Left lung (tissue), 14 donors: Measurements from ENCODE around the gene ZNF644. TPM values are rescaled to one million over a fixed set of nuclear protein-coding genes. Genes with fewer than 3 reads are reported as not detected.
"Not testable (repeated sequence)": the region's sequence is repeated elsewhere in the genome, so short reads cannot be mapped to it uniquely, and the experiment has no call there.

Experiments
- ATAC-seq: fragments of 200-7000 bp; cut with Tn5 transposase; one replicate; pipeline ENCODE4 v1.9.1; 2020; ENCODE audit warnings: moderate library complexity
- DNase-seq, 4 donors: peaks; one replicate each; pipeline ENCODE4 v3.0.0-alpha.2; 2013 to 2020
- H3K27ac ChIP-seq, 2 donors: fragments of 200-600 bp; sonication (generic) in 1 of 2; one replicate each; pipeline versions ENCODE4 v1.5.0 to v1.8.0; 2020 to 2021
- H3K27me3 ChIP-seq, 2 donors: fragments of 200-600 bp; sonication (generic) in 1 of 2; one replicate each; pipeline versions ENCODE4 v1.5.0 to v1.8.0; 2020 to 2021
- H3K36me3 ChIP-seq, 2 donors: fragments of 200-600 bp; sonication (generic) in 1 of 2; one replicate each; pipeline versions ENCODE4 v1.5.0 to v1.8.0; 2020 to 2021
- H3K4me1 ChIP-seq, 2 donors: fragments of 200-600 bp; one replicate each; pipeline ENCODE4 v1.8.0; 2021
- H3K4me3 ChIP-seq, 2 donors: fragments of 200-600 bp; sonication (generic) in 1 of 2; one replicate each; pipeline versions ENCODE4 v1.5.0 to v1.8.0; 2020 to 2021; ENCODE audit warnings: mild to moderate bottlenecking in 1 of 2
- H3K9me3 ChIP-seq, 2 donors: fragments of 200-600 bp; sonication (generic) in 1 of 2; one replicate each; pipeline versions ENCODE4 v1.5.0 to v1.8.0; 2020 to 2021
- CTCF ChIP-seq, 2 donors: fragments of 200-600 bp; sonication (generic) in 1 of 2; IDR thresholded peaks; one replicate each; pipeline versions ENCODE4 v1.5.0 to v1.8.0; 2021; ENCODE audit warnings: antibody characterized with exemption in 2 of 2
- intact Hi-C, 2 donors: fragments of 100-400 bp; cut with DNase I; formaldehyde crosslinking; loops; one replicate each; pipeline versions ENCODE4 v1.11.2 to v1.14.2; 2022
- long read RNA-seq, 12 donors: library from polyadenylated mRNA in 2 of 12; unstranded in 2 of 12; transcript quantifications; one replicate each; pipeline ENCODE4 v2.0.0 and lab custom pipeline, GENCODE V29; 2019 to 2026
- polyA plus RNA-seq, 6 donors: library from polyadenylated mRNA; unstranded; fragments of 120-200 nt; gene quantifications; one replicate each; pipeline ENCODE4 v1.2.1, GENCODE V29; 2013; ENCODE audit not compliant: insufficient read length in 6 of 6
- total RNA-seq, 2 donors: library from RNA; stranded (reverse); fragmentation: NEBNext Ultra II Directional; extraction: Animal tissue kit (Norgen Biotek cat#: 25700); gene quantifications; one replicate each; pipeline ENCODE4 v1.2.1, GENCODE V29; 2021
- donor health status: DM: no; HTN: yes; CAD: no.
- donor health status: DM: no; HTN: no; CAD: no.

ZNF644 gene
- 10 to 100 TPM; 52.6 to 53.5 TPM for total RNA-seq
- 10 to 100 TPM; 55.0 to 73.0 (median 68.1) TPM for polyA plus RNA-seq
- long read RNA-seq, donor 1, transcript ZNF644-211 (3 exons, 514 nt), result major isoform, 17 of 32 reads
- long read RNA-seq, donor 1, partial matches to known transcripts, result 0 of 32 reads
- long read RNA-seq, donor 1, other reads (novel, unspliced or antisense), result 10 of 32 reads
- long read RNA-seq, donor 2, transcript ZNF644-211 (3 exons, 514 nt), result major isoform, 13 of 31 reads
- long read RNA-seq, donor 2, partial matches to known transcripts, result 14 of 31 reads
- long read RNA-seq, donor 2, other reads (novel, unspliced or antisense), result 0 of 31 reads
- long read RNA-seq, donor 3, full-length matches to known transcripts, result 9 of 9 reads
- long read RNA-seq, donor 3, partial matches to known transcripts, result 0 of 9 reads
- long read RNA-seq, donor 3, other reads (novel, unspliced or antisense), result 0 of 9 reads
- long read RNA-seq, donor 4, transcript ZNF644-211 (3 exons, 514 nt), result major isoform, 8 of 19 reads
- long read RNA-seq, donor 4, partial matches to known transcripts, result 0 of 19 reads
- long read RNA-seq, donor 4, other reads (novel, unspliced or antisense), result 9 of 19 reads
- long read RNA-seq, donor 5, full-length matches to known transcripts, result 23 of 23 reads
- long read RNA-seq, donor 5, partial matches to known transcripts, result 0 of 23 reads
- long read RNA-seq, donor 5, other reads (novel, unspliced or antisense), result 0 of 23 reads
- long read RNA-seq, donor 6, transcript ZNF644-211 (3 exons, 514 nt), result major isoform, 9 of 15 reads
- long read RNA-seq, donor 6, partial matches to known transcripts, result 0 of 15 reads
- long read RNA-seq, donor 6, other reads (novel, unspliced or antisense), result 0 of 15 reads
- long read RNA-seq, donor 7, full-length matches to known transcripts, result 8 of 8 reads
- long read RNA-seq, donor 7, partial matches to known transcripts, result 0 of 8 reads
- long read RNA-seq, donor 7, other reads (novel, unspliced or antisense), result 0 of 8 reads
- long read RNA-seq, donor 8, full-length matches to known transcripts, result 4 of 4 reads
- long read RNA-seq, donor 8, partial matches to known transcripts, result 0 of 4 reads
- long read RNA-seq, donor 8, other reads (novel, unspliced or antisense), result 0 of 4 reads
- long read RNA-seq, donor 9, result 0 reads
- long read RNA-seq, donor 10, partial matches to known transcripts, result 0 of 5 reads
- long read RNA-seq, donor 10, other reads (novel, unspliced or antisense), result 2 of 5 reads
- long read RNA-seq, donor 11, transcript ZNF644-211 (3 exons, 514 nt), result major isoform, 5 of 16 reads
- long read RNA-seq, donor 11, partial matches to known transcripts, result 0 of 16 reads
- long read RNA-seq, donor 11, other reads (novel, unspliced or antisense), result 8 of 16 reads
- long read RNA-seq, donor 12, full-length matches to known transcripts, result 10 of 23 reads
- long read RNA-seq, donor 12, partial matches to known transcripts, result 6 of 23 reads
- long read RNA-seq, donor 12, other reads (novel, unspliced or antisense), result 7 of 23 reads

GRCh38 chr1:91021686-91022517 is at the start of gene ZNF644:
ZNF644 (minus strand) TSS chr1:91022035; CDS start chr1:90982353, 39,682 bp downstream.
- intact Hi-C loops, result no loop called here
- TF ChIP-seq CTCF (IDR thresholded peaks at IDR 0.05), result no peak
- no peaks in the 10 kb centered on the region for H3K27me3 ChIP-seq
- no peaks in the 10 kb centered on the region for H3K36me3 ChIP-seq
- no peaks in the 10 kb centered on the region for H3K9me3 ChIP-seq
- ATAC-seq, result peak; percentile 92
- H3K27ac ChIP-seq, result peak within 1 kb of the TSS; percentile 99 to 100
- H3K4me1 ChIP-seq, result peaks cover 10 to 47% of the 10 kb centered on the region in 2 donors
- DNase-seq, result peak; percentile 87 to 96 (median 92)
- peak within 1 kb of the TSS; percentile 74 to 78 for H3K4me3 ChIP-seq

- Histone ChIP-seq H3K27ac (no peak overlapping the region), H3K4me1 (no peaks in the 10 kb centered on the region), H3K4me3 (no peak overlapping the region), H3K9me3 (no peaks in the 10 kb centered on the region), H3K36me3 (no peaks in the 10 kb centered on the region), H3K27me3 (no peaks in the 10 kb centered on the region)
- peak in 2 of 4 donors; percentile 2 to 14 for DNase-seq
- intact Hi-C loops, result no loop called here
- ATAC-seq, result peak; percentile 56
- TF ChIP-seq CTCF (IDR thresholded peaks at IDR 0.05), result no peak
Measured at GRCh38 chr1:91070298-91070697, 48.5 kb upstream of the ZNF644 start.

GRCh38 chr1:91066538-91066937 is 44.7 kb upstream of the ZNF644 start:
- H3K4me1 ChIP-seq, result no peaks in the 10 kb centered on the region
- peaks cover 0 to 3% of the 10 kb centered on the region in 2 donors for H3K9me3 ChIP-seq
- H3K4me3 ChIP-seq, result no peak overlapping the region
- intact Hi-C loops, result no loop called here
- no peaks in the 10 kb centered on the region for H3K27me3 ChIP-seq
- H3K27ac ChIP-seq, result no peak overlapping the region
- DNase-seq, result no peak
- no peak for TF ChIP-seq CTCF (IDR thresholded peaks at IDR 0.05)
- no peak for ATAC-seq
- no peaks in the 10 kb centered on the region for H3K36me3 ChIP-seq

- H3K36me3 ChIP-seq, result no peaks in the 10 kb centered on the region
- no peak for TF ChIP-seq CTCF (IDR thresholded peaks at IDR 0.05)
- H3K4me3 ChIP-seq, result no peak overlapping the region
- intact Hi-C loops, result no loop called here
- H3K27ac ChIP-seq, result no peak overlapping the region
- H3K9me3 ChIP-seq, result peaks cover 0 to 3% of the 10 kb centered on the region in 2 donors
- ATAC-seq (no peak), DNase-seq (no peak)
- H3K27me3 ChIP-seq, result no peaks in the 10 kb centered on the region
- H3K4me1 ChIP-seq, result no peaks in the 10 kb centered on the region
Measured at GRCh38 chr1:91065337-91065736, 43.5 kb upstream of the ZNF644 start.

- ATAC-seq, H3K9me3 ChIP-seq, H3K4me1 ChIP-seq, DNase-seq, H3K36me3 ChIP-seq, H3K4me3 ChIP-seq, intact Hi-C loops, H3K27me3 ChIP-seq, H3K27ac ChIP-seq: not testable (repeated sequence)
Measured at GRCh38 chr1:91063403-91063802, 41.6 kb upstream of the ZNF644 start.
